CD4-positive, CD25-positive, alpha-beta regulatory T cell (primary cell): ENCODE measurements around the gene ERBB4. TPM values are rescaled to one million over a fixed set of nuclear protein-coding genes. Genes with fewer than 3 reads are reported as not detected.

Experiments used
- ATAC-seq, 2 donors: fragments of 150-1000 bp; cut with Tn5 transposase; one replicate each; pipeline ENCODE4 v1.10.0; 2021; ENCODE audit warnings: low read depth in 2 of 2, moderate number of reproducible peaks in 2 of 2, moderate library complexity in 1 of 2
- DNase-seq, 3 donors: peaks; one replicate each; pipeline versions ENCODE4 v3.0.0 to v3.0.0-alpha.2; 2012 to 2022; ENCODE audit warnings: mixed read lengths in 1 of 3
- H3K27ac ChIP-seq: one replicate; pipeline ENCODE4 v1.7.0; 2013; ENCODE audit warnings: mild to moderate bottlenecking, low read length; ENCODE audit not compliant: insufficient read depth, poor library complexity, severe bottlenecking
- H3K27me3 ChIP-seq: one replicate; pipeline ENCODE4 v1.7.0; 2013; ENCODE audit warnings: low read length; ENCODE audit not compliant: control insufficient read depth, insufficient read depth
- H3K36me3 ChIP-seq: one replicate; pipeline ENCODE4 v1.7.0; 2013; ENCODE audit warnings: mild to moderate bottlenecking, low read length, moderate library complexity; ENCODE audit not compliant: control insufficient read depth, insufficient read depth
- H3K4me1 ChIP-seq: 2 replicates; pipeline ENCODE4 v1.7.0; 2013; ENCODE audit warnings: mild to moderate bottlenecking, low read length; ENCODE audit not compliant: insufficient read depth, control insufficient read depth, poor library complexity, severe bottlenecking
- H3K4me3 ChIP-seq: one replicate; pipeline ENCODE4 v1.7.0; 2013; ENCODE audit warnings: low read depth, mild to moderate bottlenecking, low read length, moderate library complexity
- H3K9me3 ChIP-seq, 2 experiments: 1 replicate in 1 of 2; 2 replicates in 1 of 2; pipeline ENCODE4 v1.7.0; 2013; ENCODE audit warnings: low read length in 2 of 2, mild to moderate bottlenecking in 1 of 2, moderate library complexity in 1 of 2; ENCODE audit not compliant: control insufficient read depth in 2 of 2
- H3K27ac Mint-ChIP-seq, 3 donors: one replicate each; pipeline ENCODE4 v1.8.0; 2020 to 2022; ENCODE audit warnings: mild to moderate bottlenecking in 3 of 3, mixed read lengths in 3 of 3, moderate library complexity in 2 of 3
- H3K27me3 Mint-ChIP-seq: one replicate; pipeline ENCODE4 v1.8.0; 2022; ENCODE audit warnings: mild to moderate bottlenecking, mixed read lengths
- H3K36me3 Mint-ChIP-seq: one replicate; pipeline ENCODE4 v1.8.0; 2020; ENCODE audit warnings: mixed read lengths
- H3K4me1 Mint-ChIP-seq, 4 donors: one replicate each; pipeline ENCODE4 v1.8.0; 2020 to 2022; ENCODE audit warnings: mixed read lengths in 4 of 4, mild to moderate bottlenecking in 1 of 4
- H3K4me3 Mint-ChIP-seq, 4 donors: one replicate each; pipeline ENCODE4 v1.8.0; 2020 to 2022; ENCODE audit warnings: mild to moderate bottlenecking in 4 of 4, mixed read lengths in 4 of 4, moderate library complexity in 3 of 4
- H3K9me3 Mint-ChIP-seq, 7 donors: one replicate each; pipeline ENCODE4 v1.8.0; 2020 to 2022; ENCODE audit warnings: mixed read lengths in 7 of 7, mild to moderate bottlenecking in 3 of 7, moderate library complexity in 2 of 7
- polyA plus RNA-seq, 4 donors: library from polyadenylated mRNA; unstranded; fragments of 300-500 nt; fragmentation: Illumina TruSeq; gene quantifications; one replicate each; pipeline ENCODE4 v1.2.3, GENCODE V29; 2021
- total RNA-seq: library from RNA; stranded (reverse); gene quantifications from one replicate; pipeline ENCODE4 v1.2.3, GENCODE V29; 2022

The ERBB4 gene
- total and polyA plus RNA-seq, 5 donors from 2014 or later = not detected

GRCh38 chr2:212337486-212338343 lies 200.9 kb downstream of the ERBB4 start:
- no peak overlapping the region for H3K4me3 Mint-ChIP-seq
- no peak overlapping the region for H3K27ac Mint-ChIP-seq
- Histone ChIP-seq H3K4me1 (no peaks in the 10 kb centered on the region), H3K36me3 (no peaks in the 10 kb centered on the region), H3K9me3 (no peaks in the 10 kb centered on the region), H3K4me3 (no peak overlapping the region), H3K27me3 (no peaks in the 10 kb centered on the region), H3K27ac (no peak overlapping the region)
- no peaks in the 10 kb centered on the region for H3K4me1 Mint-ChIP-seq
- DNase-seq = no peak
- H3K36me3 Mint-ChIP-seq = no peaks in the 10 kb centered on the region
- peaks cover 0 to 6% (median 0%) of the 10 kb centered on the region in 7 donors for H3K9me3 Mint-ChIP-seq
- ATAC-seq = no peak
- peaks cover 4% of the 10 kb centered on the region for H3K27me3 Mint-ChIP-seq

- no peak for DNase-seq
- H3K4me1 ChIP-seq = no peaks in the 10 kb centered on the region
- Mint-ChIP-seq H3K4me1 (no peaks in the 10 kb centered on the region), H3K27ac (no peak overlapping the region), H3K36me3 (no peaks in the 10 kb centered on the region), H3K27me3 (no peaks in the 10 kb centered on the region), H3K9me3 (peaks cover 0 to 2% (median 0%) of the 10 kb centered on the region in 7 donors), H3K4me3 (no peak overlapping the region)
- no peak overlapping the region for H3K4me3 ChIP-seq
- no peaks in the 10 kb centered on the region for H3K36me3 ChIP-seq
- no peaks in the 10 kb centered on the region for H3K27me3 ChIP-seq
- no peak for ATAC-seq
- H3K27ac ChIP-seq = no peak overlapping the region
- H3K9me3 ChIP-seq = no peaks in the 10 kb centered on the region
Observed at GRCh38 chr2:212337036-212337435, 201.6 kb downstream of the ERBB4 start.

DNA sequence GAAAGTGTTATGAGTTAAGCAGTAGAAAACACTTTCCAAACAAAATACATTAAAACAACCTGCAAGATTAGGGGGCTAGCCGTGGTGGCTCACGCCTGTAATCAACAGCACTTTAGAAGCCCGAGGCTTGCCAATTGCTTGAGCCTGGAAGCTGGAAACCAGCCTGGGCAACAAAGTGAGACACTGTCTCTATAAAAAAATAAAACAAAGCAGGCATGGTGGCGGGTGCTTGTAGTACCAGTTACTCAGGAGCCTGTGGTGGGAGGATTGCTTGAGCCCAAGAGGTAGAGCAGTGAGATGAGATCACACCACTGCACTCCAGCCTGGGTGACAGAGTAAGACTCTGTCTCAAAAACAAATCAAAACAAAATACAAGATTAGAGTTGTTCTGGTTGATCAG lies 208.3 kb downstream of the ERBB4 start:
- H3K4me3 ChIP-seq = no peak overlapping the region
- H3K9me3 Mint-ChIP-seq = peaks cover 0 to 9% (median 0%) of the 10 kb centered on the region in 7 donors
- H3K27me3 Mint-ChIP-seq = no peaks in the 10 kb centered on the region
- no peaks in the 10 kb centered on the region for H3K4me1 ChIP-seq
- H3K27me3 ChIP-seq = no peaks in the 10 kb centered on the region
- H3K36me3 Mint-ChIP-seq = no peaks in the 10 kb centered on the region
- H3K4me3 Mint-ChIP-seq = no peak overlapping the region
- H3K27ac ChIP-seq = no peak overlapping the region
- H3K4me1 Mint-ChIP-seq = no peaks in the 10 kb centered on the region
- no peak overlapping the region for H3K27ac Mint-ChIP-seq
- no peaks in the 10 kb centered on the region for H3K9me3 ChIP-seq
- no peak for DNase-seq
- H3K36me3 ChIP-seq = no peaks in the 10 kb centered on the region
- ATAC-seq = no peak

DNA sequence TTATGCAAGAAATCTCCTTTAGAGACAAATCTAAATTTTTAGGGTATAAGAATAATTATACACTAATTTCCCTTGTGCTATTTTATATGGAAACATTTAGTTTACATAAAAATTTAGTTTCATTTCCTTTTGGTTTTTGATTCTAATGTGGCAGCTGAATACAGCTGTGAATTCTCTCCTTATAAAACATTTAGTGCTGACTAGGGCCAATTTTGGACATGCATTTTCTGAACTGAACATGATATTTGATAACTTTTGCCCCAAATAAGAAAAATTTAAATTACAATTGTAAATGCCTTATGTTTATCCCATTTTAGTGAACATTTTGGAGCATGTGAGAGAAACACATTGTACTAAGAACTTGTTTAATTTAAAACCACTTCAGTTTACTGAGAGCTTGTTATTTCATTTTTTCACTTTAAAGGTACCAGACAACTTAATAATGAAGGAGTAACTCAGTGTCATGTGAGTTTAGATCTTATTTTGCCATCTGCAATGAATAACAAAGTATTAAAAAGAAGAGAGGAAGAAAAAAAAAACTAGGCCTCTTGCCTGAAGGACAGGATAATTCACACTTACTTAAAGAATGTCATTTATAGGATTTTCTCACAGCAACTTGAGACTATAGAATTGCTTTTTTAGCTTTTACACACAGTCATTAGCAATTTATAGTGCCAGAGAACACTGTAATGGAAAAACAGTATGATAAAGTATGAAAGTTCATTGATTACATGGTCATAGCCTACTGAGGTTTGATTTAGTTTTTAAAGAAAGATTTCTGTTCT lies 209.7 kb downstream of the ERBB4 start:
- H3K9me3 ChIP-seq = no peaks in the 10 kb centered on the region

DNA sequence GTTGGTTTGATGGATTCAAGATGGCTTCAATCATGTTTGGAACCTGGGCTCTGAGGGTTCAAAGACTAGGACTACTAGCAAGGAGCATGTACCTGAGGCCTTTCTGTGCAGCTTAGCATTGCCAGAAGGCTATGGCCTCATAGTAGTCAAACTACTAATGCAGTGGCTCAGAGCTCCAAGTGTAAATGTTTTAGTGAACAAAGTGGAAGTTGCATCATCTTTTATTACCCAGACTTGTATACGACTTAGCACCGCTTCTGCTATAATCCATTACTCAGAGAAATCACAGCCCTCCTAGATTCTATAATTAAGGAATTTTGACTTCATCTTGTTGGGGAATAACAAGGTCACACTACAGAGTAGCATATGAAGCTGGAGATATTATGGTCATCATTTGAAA lies 210.5 kb downstream of the ERBB4 start:
- Mint-ChIP-seq H3K27me3 (no peaks in the 10 kb centered on the region), H3K4me1 (no peaks in the 10 kb centered on the region), H3K36me3 (no peaks in the 10 kb centered on the region), H3K4me3 (no peak overlapping the region), H3K27ac (no peak overlapping the region), H3K9me3 (peaks cover 0 to 9% (median 0%) of the 10 kb centered on the region in 7 donors)
- Histone ChIP-seq H3K9me3 (no peaks in the 10 kb centered on the region), H3K36me3 (no peaks in the 10 kb centered on the region), H3K4me3 (no peak overlapping the region), H3K27ac (no peak overlapping the region), H3K4me1 (no peaks in the 10 kb centered on the region), H3K27me3 (no peaks in the 10 kb centered on the region)
- no peak for ATAC-seq
- DNase-seq = no peak

More for the DNA sequence above, 209.7 kb downstream of the ERBB4 start:
- Histone ChIP-seq H3K4me1 (no peaks in the 10 kb centered on the region), H3K27ac (no peak overlapping the region), H3K36me3 (no peaks in the 10 kb centered on the region), H3K27me3 (no peaks in the 10 kb centered on the region), H3K4me3 (no peak overlapping the region)
- no peaks in the 10 kb centered on the region for H3K4me1 Mint-ChIP-seq
- no peak overlapping the region for H3K27ac Mint-ChIP-seq
- H3K27me3 Mint-ChIP-seq = no peaks in the 10 kb centered on the region
- ATAC-seq (no peak), DNase-seq (no peak)
- H3K36me3 Mint-ChIP-seq = no peaks in the 10 kb centered on the region
- H3K4me3 Mint-ChIP-seq = no peak overlapping the region
- H3K9me3 Mint-ChIP-seq = peaks cover 0 to 9% (median 0%) of the 10 kb centered on the region in 7 donors

DNA sequence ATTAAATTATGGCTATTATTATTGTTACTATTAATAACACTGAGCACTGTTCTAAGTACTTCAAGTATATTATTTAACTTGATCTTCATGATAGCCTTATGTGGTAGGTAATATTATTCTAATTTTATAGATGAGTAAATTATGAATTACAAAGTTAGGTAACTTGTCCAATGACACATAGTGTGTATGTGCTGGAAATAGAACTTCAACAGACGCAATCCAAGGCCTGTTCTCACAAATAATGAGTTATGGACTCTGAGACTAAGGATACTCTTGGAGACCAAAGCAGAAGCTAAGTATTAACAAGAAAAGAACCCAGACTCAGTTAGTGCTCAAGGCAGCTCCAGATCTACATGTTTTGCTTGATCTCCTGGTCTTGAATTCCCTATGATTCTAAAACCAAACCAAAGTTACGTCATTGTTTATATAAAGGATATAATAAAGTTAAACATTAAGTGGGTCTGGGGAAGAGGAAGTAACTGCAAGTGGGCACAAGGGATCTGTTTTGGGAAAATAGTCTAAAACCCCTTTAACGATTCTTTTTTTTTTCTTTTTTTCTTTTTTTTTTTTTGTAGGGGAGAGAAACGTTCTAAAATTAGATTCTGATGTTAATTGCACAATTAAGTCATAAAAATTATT lies 211.3 kb downstream of the ERBB4 start:
- H3K27me3 Mint-ChIP-seq = no peaks in the 10 kb centered on the region
- H3K27me3 ChIP-seq = no peaks in the 10 kb centered on the region

DNA sequence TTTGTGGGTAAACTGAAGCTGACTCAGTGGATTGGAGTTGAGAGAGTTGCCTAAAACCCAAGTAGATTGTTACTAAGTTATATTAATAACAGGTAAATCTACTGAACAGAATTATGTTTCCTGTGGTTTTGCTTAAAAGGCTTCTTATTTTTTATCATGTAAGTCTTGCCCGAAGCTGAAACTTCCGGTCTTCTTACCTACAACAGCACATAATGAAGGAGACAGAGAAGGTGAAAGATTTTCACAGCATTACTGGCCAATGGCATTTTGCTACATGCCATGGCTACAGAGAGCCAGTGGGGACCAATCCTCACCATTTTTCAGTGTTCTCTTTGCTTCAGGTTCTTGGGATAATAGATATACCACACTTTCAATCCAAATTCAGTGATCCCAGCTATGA lies 220.0 kb downstream of the ERBB4 start:
- ATAC-seq = no peak
- H3K27ac Mint-ChIP-seq = no peak overlapping the region

More for the DNA sequence above, 211.3 kb downstream of the ERBB4 start:
- ATAC-seq (no peak), DNase-seq (no peak)
- H3K27ac ChIP-seq = no peak overlapping the region
- no peaks in the 10 kb centered on the region for H3K4me1 ChIP-seq
- H3K4me1 Mint-ChIP-seq = no peaks in the 10 kb centered on the region
- H3K36me3 Mint-ChIP-seq = no peaks in the 10 kb centered on the region
- H3K4me3 ChIP-seq = no peak overlapping the region
- no peak overlapping the region for H3K4me3 Mint-ChIP-seq
- no peak overlapping the region for H3K27ac Mint-ChIP-seq
- H3K9me3 Mint-ChIP-seq = peaks cover 0 to 9% (median 0%) of the 10 kb centered on the region in 7 donors
- no peaks in the 10 kb centered on the region for H3K9me3 ChIP-seq
- no peaks in the 10 kb centered on the region for H3K36me3 ChIP-seq

More for the DNA sequence above, 220.0 kb downstream of the ERBB4 start:
- Histone ChIP-seq H3K9me3 (no peaks in the 10 kb centered on the region), H3K27ac (no peak overlapping the region), H3K27me3 (no peaks in the 10 kb centered on the region), H3K4me3 (no peak overlapping the region), H3K4me1 (no peaks in the 10 kb centered on the region), H3K36me3 (no peaks in the 10 kb centered on the region)
- Mint-ChIP-seq H3K36me3 (no peaks in the 10 kb centered on the region), H3K4me3 (no peak overlapping the region), H3K27me3 (no peaks in the 10 kb centered on the region), H3K9me3 (peaks cover 0 to 2% (median 0%) of the 10 kb centered on the region in 7 donors), H3K4me1 (no peaks in the 10 kb centered on the region)
- no peak for DNase-seq
